ENCODE data around the gene RIPOR2. TPM values are rescaled to one million over a fixed set of nuclear protein-coding genes. Genes with fewer than 3 reads are reported as not detected.
A peak's percentile ranks its signal among the peaks of the same experiment; 100 is the strongest.

RIPOR2 gene
- total and polyA plus RNA-seq, 10 of the 15 experiments (the other 5 are each of a cell fraction or from before 2014, with no cell fraction given): 22.2 to 48.2 (median 34.7) TPM

GRCh38 chr6:24949020-24949569 is 13.3 kb upstream of the RIPOR2 start (continued):
- TF ChIP-seq, protein P1, sequence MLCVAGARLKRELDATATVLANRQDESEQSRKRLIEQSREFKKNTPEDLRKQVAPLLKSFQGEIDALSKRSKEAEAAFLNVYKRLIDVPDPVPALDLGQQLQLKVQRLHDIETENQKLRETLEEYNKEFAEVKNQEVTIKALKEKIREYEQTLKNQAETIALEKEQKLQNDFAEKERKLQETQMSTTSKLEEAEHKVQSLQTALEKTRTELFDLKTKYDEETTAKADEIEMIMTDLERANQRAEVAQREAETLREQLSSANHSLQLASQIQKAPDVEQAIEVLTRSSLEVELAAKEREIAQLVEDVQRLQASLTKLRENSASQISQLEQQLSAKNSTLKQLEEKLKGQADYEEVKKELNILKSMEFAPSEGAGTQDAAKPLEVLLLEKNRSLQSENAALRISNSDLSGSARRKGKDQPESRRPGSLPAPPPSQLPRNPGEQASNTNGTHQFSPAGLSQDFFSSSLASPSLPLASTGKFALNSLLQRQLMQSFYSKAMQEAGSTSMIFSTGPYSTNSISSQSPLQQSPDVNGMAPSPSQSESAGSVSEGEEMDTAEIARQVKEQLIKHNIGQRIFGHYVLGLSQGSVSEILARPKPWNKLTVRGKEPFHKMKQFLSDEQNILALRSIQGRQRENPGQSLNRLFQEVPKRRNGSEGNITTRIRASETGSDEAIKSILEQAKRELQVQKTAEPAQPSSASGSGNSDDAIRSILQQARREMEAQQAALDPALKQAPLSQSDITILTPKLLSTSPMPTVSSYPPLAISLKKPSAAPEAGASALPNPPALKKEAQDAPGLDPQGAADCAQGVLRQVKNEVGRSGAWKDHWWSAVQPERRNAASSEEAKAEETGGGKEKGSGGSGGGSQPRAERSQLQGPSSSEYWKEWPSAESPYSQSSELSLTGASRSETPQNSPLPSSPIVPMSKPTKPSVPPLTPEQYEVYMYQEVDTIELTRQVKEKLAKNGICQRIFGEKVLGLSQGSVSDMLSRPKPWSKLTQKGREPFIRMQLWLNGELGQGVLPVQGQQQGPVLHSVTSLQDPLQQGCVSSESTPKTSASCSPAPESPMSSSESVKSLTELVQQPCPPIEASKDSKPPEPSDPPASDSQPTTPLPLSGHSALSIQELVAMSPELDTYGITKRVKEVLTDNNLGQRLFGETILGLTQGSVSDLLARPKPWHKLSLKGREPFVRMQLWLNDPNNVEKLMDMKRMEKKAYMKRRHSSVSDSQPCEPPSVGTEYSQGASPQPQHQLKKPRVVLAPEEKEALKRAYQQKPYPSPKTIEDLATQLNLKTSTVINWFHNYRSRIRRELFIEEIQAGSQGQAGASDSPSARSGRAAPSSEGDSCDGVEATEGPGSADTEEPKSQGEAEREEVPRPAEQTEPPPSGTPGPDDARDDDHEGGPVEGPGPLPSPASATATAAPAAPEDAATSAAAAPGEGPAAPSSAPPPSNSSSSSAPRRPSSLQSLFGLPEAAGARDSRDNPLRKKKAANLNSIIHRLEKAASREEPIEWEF (IDR thresholded peaks at IDR 0.05; ENCODE audit: insufficient replicate concordance, low read depth, low read length): no peak
- TF ChIP-seq KLF5 (IDR thresholded peaks at IDR 0.05; ENCODE audit: partially characterized antibody) (peak; percentile 20), MYB (IDR thresholded peaks at IDR 0.05; ENCODE audit: borderline replicate concordance, low read depth, low read length) (peak; percentile 58; the same call in 1 of the 2 replicates), ZNF24 (IDR thresholded peaks at IDR 0.05) (no peak), STAT3 (IDR thresholded peaks at IDR 0.05; ENCODE audit: low read depth, low read length) (no peak), KDM1A (IDR thresholded peaks at IDR 0.05; ENCODE audit: borderline replicate concordance) (no peak), SMARCA5 (IDR thresholded peaks at IDR 0.05) (0 out of 2 replicates have a peak, but pooled peaks have one; percentile 61), MLLT1 (IDR thresholded peaks at IDR 0.05) (peak; percentile 73; the same call in 1 of the 2 replicates), SIX5 (IDR thresholded peaks at IDR 0.05; ENCODE audit: low read depth, low read length, severe bottlenecking) (no peak), ZNF622 (IDR thresholded peaks at IDR 0.05) (no peak), RUNX3 (IDR thresholded peaks at IDR 0.05; ENCODE audit: low read length) (peak; percentile 95), EZH2 (IDR thresholded peaks at IDR 0.05; ENCODE audit: borderline replicate concordance, control insufficient read depth, low read depth, low read length) (no peak), GATAD2B (conservative IDR thresholded peaks at IDR 0.05; ENCODE audit: low read depth) (0 out of 2 replicates have a peak, but pooled peaks have one; percentile 56), STAT1 (conservative IDR thresholded peaks at IDR 0.05) (no peak), ZNF274 (IDR thresholded peaks at IDR 0.05; ENCODE audit: insufficient read depth, insufficient read length) (no peak), RBBP5 (conservative IDR thresholded peaks at IDR 0.05) (no peak), IKZF2 (IDR thresholded peaks at IDR 0.05) (peak; percentile 96), SUPT20H (IDR thresholded peaks at IDR 0.05; ENCODE audit: borderline replicate concordance, control insufficient read depth, low read depth, low read length) (no peak), POLR2AphosphoS2 (IDR thresholded peaks at IDR 0.05; ENCODE audit: low read depth, low read length) (no peak), TBL1XR1 (IDR thresholded peaks at IDR 0.05; ENCODE audit: low read depth, low read length) (peak; percentile 56), MXI1 (IDR thresholded peaks at IDR 0.05; ENCODE audit: low read depth, low read length) (no peak), RAD21 (IDR thresholded peaks at IDR 0.05; ENCODE audit: insufficient read depth, low read depth, low read length) (peak; percentile 9; the same call in 1 of the 2 replicates), CBX3 (IDR thresholded peaks at IDR 0.05; ENCODE audit: borderline replicate concordance, low read depth) (no peak), SMAD1 (IDR thresholded peaks at IDR 0.05; ENCODE audit: low read depth, partially characterized antibody) (no peak)
- TF ChIP-seq, protein P2, sequence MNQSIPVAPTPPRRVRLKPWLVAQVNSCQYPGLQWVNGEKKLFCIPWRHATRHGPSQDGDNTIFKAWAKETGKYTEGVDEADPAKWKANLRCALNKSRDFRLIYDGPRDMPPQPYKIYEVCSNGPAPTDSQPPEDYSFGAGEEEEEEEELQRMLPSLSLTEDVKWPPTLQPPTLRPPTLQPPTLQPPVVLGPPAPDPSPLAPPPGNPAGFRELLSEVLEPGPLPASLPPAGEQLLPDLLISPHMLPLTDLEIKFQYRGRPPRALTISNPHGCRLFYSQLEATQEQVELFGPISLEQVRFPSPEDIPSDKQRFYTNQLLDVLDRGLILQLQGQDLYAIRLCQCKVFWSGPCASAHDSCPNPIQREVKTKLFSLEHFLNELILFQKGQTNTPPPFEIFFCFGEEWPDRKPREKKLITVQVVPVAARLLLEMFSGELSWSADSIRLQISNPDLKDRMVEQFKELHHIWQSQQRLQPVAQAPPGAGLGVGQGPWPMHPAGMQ (IDR thresholded peaks at IDR 0.05; ENCODE audit: borderline replicate concordance): no peak
